ENCODE results near the gene RPS24. TPM values are rescaled to one million over a fixed set of nuclear protein-coding genes. Genes with fewer than 3 reads are reported as not detected.

The RPS24 gene
- total RNA-seq, 6 experiments from 2014 or later = 1,111 to 1,416 (median 1,288) TPM

DNA sequence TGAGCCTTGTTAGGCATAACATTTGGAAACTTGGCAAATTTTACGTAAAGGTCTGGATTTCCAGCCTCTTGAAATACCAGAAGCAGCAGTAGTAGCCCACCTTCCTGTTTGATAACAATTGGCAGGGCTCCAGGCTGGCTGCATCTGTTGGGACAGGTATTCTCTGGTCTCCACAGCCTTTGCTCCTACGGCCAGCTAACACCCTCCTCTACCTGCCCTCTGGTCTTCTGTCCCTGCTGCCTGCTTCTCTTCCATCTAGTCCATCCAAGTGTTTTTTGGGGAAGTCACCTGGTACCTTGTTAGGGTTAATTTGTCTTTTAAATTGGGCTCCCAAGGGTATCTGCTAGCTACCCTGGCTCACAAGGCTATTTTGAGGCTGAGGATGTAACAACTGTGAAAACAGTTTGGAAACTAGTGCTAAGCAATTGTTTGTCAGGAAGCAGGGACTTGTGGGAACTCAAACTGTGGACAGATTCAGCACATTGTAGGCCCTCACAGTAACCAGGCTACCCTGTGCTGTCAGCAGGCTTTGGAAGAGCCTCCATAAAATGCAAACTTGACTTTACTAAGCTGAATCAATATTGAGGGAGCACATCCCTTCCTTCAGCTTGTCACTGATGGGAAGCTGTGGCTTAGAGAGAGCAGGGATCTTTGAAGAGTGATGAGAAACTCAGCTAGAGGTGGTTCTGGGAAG lies 8.5 kb downstream of the RPS24 start:
- no peaks in the 10 kb centered on the region for H3K9me3 Mint-ChIP-seq
- peak overlapping the region; percentile 3 for H3K27ac Mint-ChIP-seq
- no peak for DNase-seq
- peaks cover 42% of the 10 kb centered on the region for H3K36me3 Mint-ChIP-seq (ENCODE audit: low read depth)
- peaks cover 5% of the 10 kb centered on the region for H3K27me3 Mint-ChIP-seq (ENCODE audit: insufficient read depth)
- H3K4me3 Mint-ChIP-seq = no peak overlapping the region
- TF ChIP-seq CTCF (IDR thresholded peaks at IDR 0.05) = no peak
- H3K4me1 Mint-ChIP-seq (ENCODE audit: low read depth) = peaks cover 74% of the 10 kb centered on the region

GRCh38 chr10:78042752-78043104 lies 9.1 kb downstream of the RPS24 start:
- H3K27me3 Mint-ChIP-seq (ENCODE audit: insufficient read depth) = peaks cover 5% of the 10 kb centered on the region
- H3K9me3 Mint-ChIP-seq = no peaks in the 10 kb centered on the region
- H3K4me1 Mint-ChIP-seq (ENCODE audit: low read depth) = peaks cover 74% of the 10 kb centered on the region
- TF ChIP-seq CTCF (IDR thresholded peaks at IDR 0.05) = no peak
- no peak for DNase-seq
- peaks cover 37% of the 10 kb centered on the region for H3K36me3 Mint-ChIP-seq (ENCODE audit: low read depth)
- H3K27ac Mint-ChIP-seq = peak overlapping the region; percentile 3
- no peak overlapping the region for H3K4me3 Mint-ChIP-seq

- Mint-ChIP-seq H3K27me3 (ENCODE audit: insufficient read depth) (peaks cover 2% of the 10 kb centered on the region), H3K9me3 (no peaks in the 10 kb centered on the region), H3K4me1 (ENCODE audit: low read depth) (peaks cover 70% of the 10 kb centered on the region), H3K36me3 (ENCODE audit: low read depth) (peaks cover 28% of the 10 kb centered on the region), H3K4me3 (no peak overlapping the region), H3K27ac (peak overlapping the region; percentile 25)
- TF ChIP-seq CTCF (IDR thresholded peaks at IDR 0.05) = no peak
- no peak for DNase-seq
These were observed 10.5 kb downstream of the RPS24 start for GRCh38 chr10:78044179-78044578.

GRCh38 chr10:78044699-78045098 lies 11.0 kb downstream of the RPS24 start:
- Mint-ChIP-seq H3K4me3 (no peak overlapping the region), H3K36me3 (ENCODE audit: low read depth) (peaks cover 23% of the 10 kb centered on the region), H3K27ac (peak overlapping the region; percentile 25), H3K4me1 (ENCODE audit: low read depth) (peaks cover 65% of the 10 kb centered on the region), H3K27me3 (ENCODE audit: insufficient read depth) (peaks cover 2% of the 10 kb centered on the region), H3K9me3 (no peaks in the 10 kb centered on the region)
- DNase-seq = peak; percentile 30
- TF ChIP-seq CTCF (IDR thresholded peaks at IDR 0.05) = no peak

GRCh38 chr10:78045237-78045636 lies 11.6 kb downstream of the RPS24 start:
- H3K27ac Mint-ChIP-seq = peak overlapping the region; percentile 47; the same call in 1 of the 2 replicates
- H3K4me1 Mint-ChIP-seq (ENCODE audit: low read depth) = peaks cover 61% of the 10 kb centered on the region
- H3K27me3 Mint-ChIP-seq (ENCODE audit: insufficient read depth) = peaks cover 2% of the 10 kb centered on the region
- no peak overlapping the region for H3K4me3 Mint-ChIP-seq
- peaks cover 19% of the 10 kb centered on the region for H3K36me3 Mint-ChIP-seq (ENCODE audit: low read depth)
- no peak for DNase-seq
- no peaks in the 10 kb centered on the region for H3K9me3 Mint-ChIP-seq
- 0 out of 2 replicates have a peak, but pooled peaks have one; percentile 14 for TF ChIP-seq CTCF (IDR thresholded peaks at IDR 0.05)

All from HFFc6 (cell line).